Muscle layer of duodenum (tissue), 2 donors: ENCODE measurements around the gene FOXP1.

Source experiments
- H3K27ac ChIP-seq: one replicate; pipeline ENCODE4 v1.7.0; 2013; ENCODE audit warnings: mild to moderate bottlenecking, low read length
- H3K27me3 ChIP-seq: one replicate; pipeline ENCODE4 v1.7.0; 2013; ENCODE audit warnings: low read depth, mild to moderate bottlenecking, control low read depth, low read length
- H3K36me3 ChIP-seq, 2 donors: one replicate each; pipeline ENCODE4 v1.7.0; 2013; ENCODE audit warnings: low read length in 2 of 2, control low read depth in 1 of 2, mild to moderate bottlenecking in 1 of 2; ENCODE audit not compliant: insufficient read depth in 2 of 2, control insufficient read depth in 1 of 2
- H3K4me1 ChIP-seq, 2 donors: one replicate each; pipeline ENCODE4 v1.7.0; 2013; ENCODE audit warnings: low read length in 2 of 2, mild to moderate bottlenecking in 2 of 2, control low read depth in 1 of 2, moderate library complexity in 1 of 2; ENCODE audit not compliant: insufficient read depth in 2 of 2, control insufficient read depth in 1 of 2
- H3K4me3 ChIP-seq, 2 donors: one replicate each; pipeline ENCODE4 v1.7.0; 2013; ENCODE audit warnings: low read length in 2 of 2, low read depth in 1 of 2, mild to moderate bottlenecking in 1 of 2
- H3K9me3 ChIP-seq, 2 donors: one replicate each; pipeline ENCODE4 v1.7.0; 2013; ENCODE audit warnings: low read length in 2 of 2, control low read depth in 1 of 2, mild to moderate bottlenecking in 1 of 2; ENCODE audit not compliant: control insufficient read depth in 1 of 2
- donor health status: healthy.

The FOXP1 gene

DNA sequence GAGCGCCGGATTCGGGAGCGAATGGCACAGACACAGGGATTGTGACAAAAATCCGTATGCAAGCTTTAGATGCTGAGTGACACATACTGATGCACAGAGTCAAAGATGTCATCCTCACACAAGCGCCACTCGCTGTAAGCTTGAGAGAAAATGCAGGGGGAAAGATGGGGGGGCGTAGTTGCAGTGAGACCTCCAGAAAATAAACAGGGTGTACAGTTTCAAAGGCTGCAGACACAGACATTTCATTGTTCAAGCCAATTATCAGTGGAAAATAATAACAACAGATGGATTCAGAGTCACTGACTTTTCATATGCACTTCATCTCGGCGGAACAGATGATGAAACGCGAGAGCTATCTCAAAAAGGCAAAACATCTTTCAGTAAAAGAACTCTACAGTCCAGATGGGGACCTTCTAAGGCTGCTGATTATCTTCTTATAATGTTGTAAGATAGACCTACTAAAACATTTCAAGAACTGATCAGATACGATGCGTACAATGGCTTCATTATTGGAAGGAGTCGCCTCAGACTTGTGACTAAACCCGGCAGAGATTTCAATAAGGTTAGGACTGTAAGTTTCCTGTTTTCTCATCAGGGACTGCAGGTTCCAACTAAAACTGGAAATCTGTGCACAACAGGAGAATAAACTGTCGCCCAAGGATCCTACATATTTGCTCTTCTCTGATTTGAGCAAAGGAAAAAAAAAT lies 275.4 kb downstream of the FOXP1 start:
- Histone ChIP-seq H3K36me3 (no peaks in the 10 kb centered on the region), H3K27ac (no peak overlapping the region), H3K4me1 (peaks cover 0 to 34% of the 10 kb centered on the region in 2 donors), H3K27me3 (no peaks in the 10 kb centered on the region), H3K4me3 (no peak overlapping the region), H3K9me3 (no peaks in the 10 kb centered on the region)

GRCh38 chr3:71305231-71306206 lies 278.0 kb downstream of the FOXP1 start:
- Histone ChIP-seq H3K36me3 (no peaks in the 10 kb centered on the region), H3K27ac (peak overlapping the region; percentile 84), H3K4me1 (peaks cover 3 to 35% of the 10 kb centered on the region in 2 donors), H3K9me3 (no peaks in the 10 kb centered on the region), H3K27me3 (no peaks in the 10 kb centered on the region), H3K4me3 (peak overlapping the region; percentile 55 to 61)

GRCh38 chr3:71304684-71305083 lies 278.8 kb downstream of the FOXP1 start:
- Histone ChIP-seq H3K4me3 (peak overlapping the region; percentile 55 to 61), H3K36me3 (no peaks in the 10 kb centered on the region), H3K9me3 (no peaks in the 10 kb centered on the region), H3K4me1 (peaks cover 3 to 34% of the 10 kb centered on the region in 2 donors), H3K27me3 (no peaks in the 10 kb centered on the region), H3K27ac (peak overlapping the region; percentile 84)

DNA sequence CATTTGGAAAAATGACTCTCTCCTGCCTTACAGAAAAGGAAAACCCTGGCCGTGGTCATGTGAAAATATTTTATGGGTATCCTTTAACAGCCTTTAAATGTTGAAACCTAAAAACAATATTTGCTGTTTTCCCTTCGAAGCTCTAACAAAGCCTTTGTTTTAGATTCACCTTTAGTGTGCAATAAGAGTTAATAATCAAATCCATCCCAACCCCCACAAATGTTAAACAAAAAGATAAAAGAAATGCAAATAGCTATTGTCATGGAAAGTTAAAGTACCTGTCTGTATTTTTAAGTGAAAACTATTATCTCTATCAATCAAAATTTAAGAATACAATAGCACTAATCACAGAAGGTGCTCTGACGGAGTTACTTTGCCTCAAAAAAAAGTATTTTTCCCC lies 279.3 kb downstream of the FOXP1 start:
- H3K27me3 ChIP-seq = no peaks in the 10 kb centered on the region
- peak overlapping the region; percentile 55 to 61 for H3K4me3 ChIP-seq
- H3K9me3 ChIP-seq = no peaks in the 10 kb centered on the region
- peak overlapping the region; percentile 84 for H3K27ac ChIP-seq
- peaks cover 3 to 34% of the 10 kb centered on the region in 2 donors for H3K4me1 ChIP-seq
- no peaks in the 10 kb centered on the region for H3K36me3 ChIP-seq

DNA sequence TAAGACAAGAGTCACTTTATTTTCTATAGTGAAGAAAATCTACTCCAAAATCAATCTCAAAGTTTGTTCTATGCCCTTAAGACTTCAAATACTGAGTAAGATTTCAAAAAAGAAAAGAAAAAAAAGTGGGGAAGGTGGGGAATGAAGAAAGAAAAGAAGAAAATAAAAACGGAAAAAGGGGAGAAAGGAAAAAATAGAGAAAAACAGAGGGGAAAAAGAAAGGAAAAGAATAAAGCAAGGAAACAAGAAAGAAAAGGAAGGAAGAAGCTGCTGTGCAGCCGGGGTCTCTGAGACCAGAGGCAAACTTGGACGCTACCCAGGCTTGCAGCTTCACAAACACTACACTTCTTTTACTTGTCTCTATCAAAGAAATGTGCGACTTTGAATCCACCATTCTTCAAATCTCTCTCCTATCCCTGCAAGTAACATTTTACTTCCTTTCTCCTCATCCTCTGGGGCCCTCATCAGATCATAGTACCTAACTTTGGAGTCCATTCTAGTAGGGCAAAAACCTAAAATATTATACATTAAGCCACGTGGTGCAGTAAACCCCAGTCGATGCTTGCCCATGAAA lies 279.8 kb downstream of the FOXP1 start:
- Histone ChIP-seq H3K27ac (peak overlapping the region; percentile 84), H3K27me3 (no peaks in the 10 kb centered on the region), H3K9me3 (no peaks in the 10 kb centered on the region), H3K4me1 (peaks cover 3 to 34% of the 10 kb centered on the region in 2 donors), H3K36me3 (no peaks in the 10 kb centered on the region), H3K4me3 (peak overlapping the region in 1 of 2 donors; percentile 61)

GRCh38 chr3:71302604-71303003 lies 280.9 kb downstream of the FOXP1 start:
- Histone ChIP-seq H3K27ac (no peak overlapping the region), H3K4me1 (peaks cover 3 to 34% of the 10 kb centered on the region in 2 donors), H3K27me3 (no peaks in the 10 kb centered on the region), H3K36me3 (no peaks in the 10 kb centered on the region), H3K9me3 (no peaks in the 10 kb centered on the region), H3K4me3 (no peak overlapping the region)

DNA sequence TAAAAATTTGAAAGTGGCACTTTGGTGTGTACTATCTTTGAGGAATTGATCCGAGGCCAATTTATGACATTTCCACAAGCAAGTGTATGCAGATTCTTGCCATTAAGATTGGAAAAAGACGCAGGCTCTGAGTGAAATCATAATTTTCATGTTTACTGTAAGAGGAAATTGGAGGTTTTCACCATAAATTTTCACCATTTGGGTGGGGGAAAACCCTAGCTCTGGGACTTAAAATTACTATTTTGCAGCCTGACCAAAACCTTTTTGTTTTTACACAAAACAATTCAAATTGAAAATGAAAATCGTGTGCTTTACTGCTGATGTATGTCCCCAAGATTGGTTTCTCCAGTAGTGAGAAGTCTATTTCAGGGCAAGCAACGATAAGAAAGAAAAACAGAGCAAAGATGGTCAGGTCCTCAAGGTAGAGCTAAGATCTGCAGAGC lies 282.6 kb downstream of the FOXP1 start:
- no peak overlapping the region for H3K27ac ChIP-seq

GRCh38 chr3:71299160-71299559 lies 284.4 kb downstream of the FOXP1 start:
- Histone ChIP-seq H3K36me3 (no peaks in the 10 kb centered on the region), H3K27ac (no peak overlapping the region), H3K27me3 (no peaks in the 10 kb centered on the region), H3K4me3 (no peak overlapping the region), H3K4me1 (peaks cover 3 to 21% of the 10 kb centered on the region in 2 donors), H3K9me3 (no peaks in the 10 kb centered on the region)

More for the DNA sequence above, 282.6 kb downstream of the FOXP1 start:
- Histone ChIP-seq H3K4me1 (peaks cover 3 to 28% of the 10 kb centered on the region in 2 donors), H3K27me3 (no peaks in the 10 kb centered on the region), H3K4me3 (no peak overlapping the region), H3K36me3 (no peaks in the 10 kb centered on the region), H3K9me3 (no peaks in the 10 kb centered on the region)

DNA sequence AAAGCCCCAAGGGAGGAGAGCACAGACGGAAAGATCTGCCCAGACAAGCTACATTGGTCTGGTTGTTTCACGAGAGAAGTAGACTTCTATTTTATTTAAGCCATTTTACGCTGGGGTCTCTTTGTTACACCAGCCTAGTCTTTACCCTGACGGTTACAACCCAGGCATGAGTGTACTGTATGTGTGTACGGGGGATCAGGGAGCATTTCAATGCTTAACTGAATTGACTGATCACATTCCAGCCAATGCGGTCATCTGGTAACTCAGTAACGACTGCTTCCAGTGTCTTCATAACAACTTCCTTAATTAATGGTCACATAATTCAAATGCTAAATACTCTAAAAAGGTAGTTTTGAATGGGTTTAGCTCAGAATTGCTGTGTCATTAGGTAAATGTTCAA lies 288.6 kb downstream of the FOXP1 start:
- Histone ChIP-seq H3K27me3 (no peaks in the 10 kb centered on the region), H3K4me3 (no peak overlapping the region), H3K4me1 (peaks cover 0 to 1% of the 10 kb centered on the region in 2 donors), H3K9me3 (no peaks in the 10 kb centered on the region), H3K27ac (no peak overlapping the region), H3K36me3 (no peaks in the 10 kb centered on the region)

DNA sequence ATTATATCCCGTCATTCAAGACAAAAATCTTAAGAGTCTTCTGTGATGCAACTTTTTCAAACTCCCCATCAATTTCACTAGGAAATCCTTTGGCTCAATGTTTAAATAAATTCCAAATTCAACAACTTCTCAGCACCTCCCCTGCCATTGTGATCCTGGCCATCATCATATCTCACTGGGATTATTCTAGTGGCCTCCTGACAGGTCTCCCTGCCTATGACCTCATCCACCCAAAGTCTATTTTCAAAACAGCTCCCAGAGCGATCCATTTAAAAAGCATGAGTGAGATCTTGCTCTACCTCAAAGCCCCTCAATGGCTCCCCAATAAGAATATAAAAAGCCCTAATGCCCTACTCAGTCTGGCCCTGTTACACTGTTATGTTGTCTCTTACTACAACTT lies 293.2 kb downstream of the FOXP1 start:
- Histone ChIP-seq H3K27me3 (no peaks in the 10 kb centered on the region), H3K4me1 (no peaks in the 10 kb centered on the region), H3K9me3 (no peaks in the 10 kb centered on the region), H3K27ac (no peak overlapping the region), H3K36me3 (no peaks in the 10 kb centered on the region), H3K4me3 (no peak overlapping the region)
